HEK293 (cell line): Measurements from ENCODE around the gene BCL2L13.

ENCODE experiments used
- ZNF121 ChIP-seq: fragments of 450-650 bp; formaldehyde crosslinking; IDR thresholded peaks from 2 replicates; pipeline ENCODE4 v1.5.1; 2016; ENCODE audit warnings: missing biosample characterization, missing genetic modification characterization
- ZNF138 ChIP-seq: fragments of 450-650 bp; formaldehyde crosslinking; IDR thresholded peaks from 2 replicates; pipeline ENCODE4 v1.5.1; 2016; ENCODE audit warnings: missing biosample characterization, missing genetic modification characterization, borderline replicate concordance

- no peak for TF ChIP-seq ZNF121 (tag by site-specific recombination)
- no peak for TF ChIP-seq ZNF138 (tag by site-specific recombination)
Measured at GRCh38 chr22:17607891-17608521, 30.6 kb upstream of the BCL2L13 start.
